Measurements from ENCODE around the gene LRRC52. TPM values are rescaled to one million over a fixed set of nuclear protein-coding genes. Genes with fewer than 3 reads are reported as not detected.

The LRRC52 gene
- total RNA-seq, 2 donors from 2014 or later: not detected

- 83 to 100% methylated on average over 1 to 4 of the region's 4 CpGs for WGBS, 2 experiments (ENCODE audit: insufficient coverage in 1 of 2, insufficient read length in 1 of 2)
- Histone ChIP-seq H3K36me3 (ENCODE audit: control insufficient read depth, insufficient read depth, low read length) (no peaks in the 10 kb centered on the region), H3K9me3 (ENCODE audit: control insufficient read depth, low read length) (no peaks in the 10 kb centered on the region), H3K27ac (ENCODE audit: low read depth, low read length) (no peak overlapping the region), H3K27me3 (ENCODE audit: control insufficient read depth, insufficient read depth, low read length, poor library complexity, severe bottlenecking) (no peaks in the 10 kb centered on the region), H3K4me1 (ENCODE audit: control insufficient read depth, insufficient read depth, low read length) (no peaks in the 10 kb centered on the region), H3K4me3 (ENCODE audit: low read length) (no peak overlapping the region), H3K9ac (ENCODE audit: extremely low read depth, low read length, poor library complexity, severe bottlenecking) (no peak overlapping the region)
- Mint-ChIP-seq H3K27me3 (ENCODE audit: insufficient read depth) (peaks cover 2% of the 10 kb centered on the region), H3K9me3 (no peaks in the 10 kb centered on the region), H3K4me1 (peaks cover 4% of the 10 kb centered on the region), H3K4me3 (no peak overlapping the region), H3K27ac (no peak overlapping the region), H3K36me3 (ENCODE audit: low read depth) (no peaks in the 10 kb centered on the region)
- TF ChIP-seq, protein P1, sequence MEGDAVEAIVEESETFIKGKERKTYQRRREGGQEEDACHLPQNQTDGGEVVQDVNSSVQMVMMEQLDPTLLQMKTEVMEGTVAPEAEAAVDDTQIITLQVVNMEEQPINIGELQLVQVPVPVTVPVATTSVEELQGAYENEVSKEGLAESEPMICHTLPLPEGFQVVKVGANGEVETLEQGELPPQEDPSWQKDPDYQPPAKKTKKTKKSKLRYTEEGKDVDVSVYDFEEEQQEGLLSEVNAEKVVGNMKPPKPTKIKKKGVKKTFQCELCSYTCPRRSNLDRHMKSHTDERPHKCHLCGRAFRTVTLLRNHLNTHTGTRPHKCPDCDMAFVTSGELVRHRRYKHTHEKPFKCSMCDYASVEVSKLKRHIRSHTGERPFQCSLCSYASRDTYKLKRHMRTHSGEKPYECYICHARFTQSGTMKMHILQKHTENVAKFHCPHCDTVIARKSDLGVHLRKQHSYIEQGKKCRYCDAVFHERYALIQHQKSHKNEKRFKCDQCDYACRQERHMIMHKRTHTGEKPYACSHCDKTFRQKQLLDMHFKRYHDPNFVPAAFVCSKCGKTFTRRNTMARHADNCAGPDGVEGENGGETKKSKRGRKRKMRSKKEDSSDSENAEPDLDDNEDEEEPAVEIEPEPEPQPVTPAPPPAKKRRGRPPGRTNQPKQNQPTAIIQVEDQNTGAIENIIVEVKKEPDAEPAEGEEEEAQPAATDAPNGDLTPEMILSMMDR (conservative IDR thresholded peaks at IDR 0.05): no peak
- DNase-seq: peak; percentile 11
These were observed 31.8 kb downstream of the LRRC52 start for GRCh38 chr1:165575468-165576099.

DNA sequence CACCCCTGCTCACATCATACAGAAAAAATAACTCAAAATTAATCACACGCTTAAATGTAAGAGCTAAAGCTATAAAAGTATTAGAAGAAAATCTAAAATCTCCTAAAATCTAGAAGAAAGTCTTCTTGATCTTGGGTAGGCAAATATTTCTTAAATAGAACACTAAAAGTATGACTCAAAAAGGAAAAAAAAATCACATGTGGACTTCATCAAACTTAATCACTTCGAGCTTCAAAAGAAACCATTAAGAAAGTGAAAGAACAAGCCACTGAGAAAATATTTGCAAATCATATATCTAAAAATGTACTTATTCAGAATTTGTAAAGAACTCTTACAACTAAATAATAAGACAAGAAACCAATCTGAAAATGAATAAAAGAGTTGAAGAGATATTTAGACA, 32.7 kb downstream of the LRRC52 start:
- Histone ChIP-seq H3K9ac (ENCODE audit: extremely low read depth, low read length, poor library complexity, severe bottlenecking) (no peak overlapping the region), H3K27me3 (ENCODE audit: control insufficient read depth, insufficient read depth, low read length, poor library complexity, severe bottlenecking) (no peaks in the 10 kb centered on the region), H3K4me1 (ENCODE audit: control insufficient read depth, insufficient read depth, low read length) (no peaks in the 10 kb centered on the region), H3K36me3 (ENCODE audit: control insufficient read depth, insufficient read depth, low read length) (no peaks in the 10 kb centered on the region), H3K27ac (ENCODE audit: low read depth, low read length) (no peak overlapping the region), H3K9me3 (ENCODE audit: control insufficient read depth, low read length) (no peaks in the 10 kb centered on the region), H3K4me3 (ENCODE audit: low read length) (no peak overlapping the region)
- Mint-ChIP-seq H3K36me3 (ENCODE audit: low read depth) (no peaks in the 10 kb centered on the region), H3K27me3 (ENCODE audit: insufficient read depth) (peaks cover 2% of the 10 kb centered on the region), H3K4me1 (peaks cover 2% of the 10 kb centered on the region), H3K9me3 (no peaks in the 10 kb centered on the region), H3K27ac (no peak overlapping the region), H3K4me3 (no peak overlapping the region)
- WGBS, 2 experiments (ENCODE audit: insufficient coverage in 1 of 2, insufficient read length in 1 of 2): no CpG with 5 or more reads among the region's 2 CpGs
- no peak for DNase-seq
- TF ChIP-seq, protein P1 (conservative IDR thresholded peaks at IDR 0.05): no peak

DNA sequence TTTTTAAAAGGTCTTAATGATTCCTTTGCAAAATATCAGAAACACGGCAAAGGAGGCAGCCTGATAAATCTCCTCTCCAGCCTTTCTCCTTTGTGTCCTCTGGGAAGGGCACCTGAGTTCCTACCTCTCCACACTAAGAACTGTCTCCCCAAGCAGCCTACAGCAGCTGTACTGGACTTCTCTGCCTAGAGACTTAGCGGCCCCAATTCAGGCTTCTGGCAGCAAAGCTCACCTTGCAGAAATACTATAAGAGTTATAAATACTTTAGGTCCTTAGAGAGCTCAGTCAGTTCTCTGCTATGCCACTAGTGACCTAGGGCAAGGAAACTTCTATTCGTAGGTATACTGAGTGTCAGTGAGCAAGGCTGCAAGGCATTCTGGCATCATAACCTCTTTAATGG, 33.9 kb downstream of the LRRC52 start:
- no peaks in the 10 kb centered on the region for H3K36me3 ChIP-seq (ENCODE audit: control insufficient read depth, insufficient read depth, low read length)
- no peak overlapping the region for H3K27ac ChIP-seq (ENCODE audit: low read depth, low read length)
- Mint-ChIP-seq H3K9me3 (no peaks in the 10 kb centered on the region), H3K36me3 (ENCODE audit: low read depth) (no peaks in the 10 kb centered on the region), H3K4me1 (no peaks in the 10 kb centered on the region), H3K27me3 (ENCODE audit: insufficient read depth) (peaks cover 2% of the 10 kb centered on the region), H3K27ac (no peak overlapping the region), H3K4me3 (no peak overlapping the region)
- no peak for DNase-seq
- TF ChIP-seq, protein P1 (conservative IDR thresholded peaks at IDR 0.05): no peak
- no peaks in the 10 kb centered on the region for H3K9me3 ChIP-seq (ENCODE audit: control insufficient read depth, low read length)
- H3K4me1 ChIP-seq (ENCODE audit: control insufficient read depth, insufficient read depth, low read length): no peaks in the 10 kb centered on the region
- no peaks in the 10 kb centered on the region for H3K27me3 ChIP-seq (ENCODE audit: control insufficient read depth, insufficient read depth, low read length, poor library complexity, severe bottlenecking)
- no peak overlapping the region for H3K9ac ChIP-seq (ENCODE audit: extremely low read depth, low read length, poor library complexity, severe bottlenecking)
- no peak overlapping the region for H3K4me3 ChIP-seq (ENCODE audit: low read length)
- WGBS, 2 experiments (ENCODE audit: insufficient coverage in 1 of 2, insufficient read length in 1 of 2): 90 to 94% methylated on average over 2 to 3 of the region's 3 CpGs
